Measurements from ENCODE around the gene ANTXR2.

The ANTXR2 gene

DNA sequence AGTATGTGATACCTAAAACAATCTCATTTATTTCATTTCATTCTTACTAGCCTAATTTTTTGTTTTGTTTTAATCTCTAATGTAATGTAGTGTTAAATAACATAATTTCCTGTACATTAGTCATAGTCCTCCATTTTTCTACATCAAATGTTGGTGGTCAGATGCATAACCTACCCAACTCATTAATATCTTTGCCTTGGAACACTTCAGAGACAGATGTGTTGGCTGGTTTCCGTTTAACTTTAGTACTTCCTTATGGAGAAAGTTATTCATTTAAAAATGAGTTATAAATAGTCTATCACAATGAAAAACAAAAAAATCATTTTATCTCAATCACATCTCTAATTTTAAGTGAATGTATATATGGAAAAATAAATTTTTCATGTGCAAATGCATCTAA is 190.2 kb downstream of the ANTXR2 start:
- H3K4me3 ChIP-seq (ENCODE audit: low read depth, low read length) = no peak overlapping the region
- TF ChIP-seq, protein P1, sequence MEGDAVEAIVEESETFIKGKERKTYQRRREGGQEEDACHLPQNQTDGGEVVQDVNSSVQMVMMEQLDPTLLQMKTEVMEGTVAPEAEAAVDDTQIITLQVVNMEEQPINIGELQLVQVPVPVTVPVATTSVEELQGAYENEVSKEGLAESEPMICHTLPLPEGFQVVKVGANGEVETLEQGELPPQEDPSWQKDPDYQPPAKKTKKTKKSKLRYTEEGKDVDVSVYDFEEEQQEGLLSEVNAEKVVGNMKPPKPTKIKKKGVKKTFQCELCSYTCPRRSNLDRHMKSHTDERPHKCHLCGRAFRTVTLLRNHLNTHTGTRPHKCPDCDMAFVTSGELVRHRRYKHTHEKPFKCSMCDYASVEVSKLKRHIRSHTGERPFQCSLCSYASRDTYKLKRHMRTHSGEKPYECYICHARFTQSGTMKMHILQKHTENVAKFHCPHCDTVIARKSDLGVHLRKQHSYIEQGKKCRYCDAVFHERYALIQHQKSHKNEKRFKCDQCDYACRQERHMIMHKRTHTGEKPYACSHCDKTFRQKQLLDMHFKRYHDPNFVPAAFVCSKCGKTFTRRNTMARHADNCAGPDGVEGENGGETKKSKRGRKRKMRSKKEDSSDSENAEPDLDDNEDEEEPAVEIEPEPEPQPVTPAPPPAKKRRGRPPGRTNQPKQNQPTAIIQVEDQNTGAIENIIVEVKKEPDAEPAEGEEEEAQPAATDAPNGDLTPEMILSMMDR (IDR thresholded peaks at IDR 0.05; ENCODE audit: low read depth, low read length) = no peak
- in situ Hi-C loops (cut with HindIII; ENCODE audit: low sequenced_read_pairs) = no loop called here
- no peak for DNase-seq (ENCODE audit: low read depth, low spot score)

DNA sequence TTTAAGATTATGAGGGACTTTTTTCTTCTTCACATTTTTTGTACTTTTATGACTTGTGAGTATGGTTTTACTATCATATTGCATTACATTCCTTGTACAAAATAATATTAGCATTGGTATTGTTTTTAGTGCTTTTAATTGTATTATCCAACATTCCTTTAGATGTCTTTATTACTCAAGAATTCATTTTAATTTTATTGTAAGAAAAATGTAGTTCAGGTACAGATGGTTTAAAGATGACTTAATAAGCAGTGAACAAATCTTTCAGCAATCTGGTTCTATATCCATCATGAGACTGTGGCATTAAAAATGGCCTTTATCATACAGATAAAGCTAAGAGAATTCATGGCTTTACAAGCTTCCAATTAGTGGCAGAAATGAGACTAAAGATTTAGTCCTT is 191.6 kb downstream of the ANTXR2 start:
- TF ChIP-seq, protein P1 (IDR thresholded peaks at IDR 0.05; ENCODE audit: low read depth, low read length) = no peak
- in situ Hi-C loops (cut with HindIII; ENCODE audit: low sequenced_read_pairs) = no loop called here
- DNase-seq (ENCODE audit: low read depth, low spot score) = no peak
- no peak overlapping the region for H3K4me3 ChIP-seq (ENCODE audit: low read depth, low read length)

DNA sequence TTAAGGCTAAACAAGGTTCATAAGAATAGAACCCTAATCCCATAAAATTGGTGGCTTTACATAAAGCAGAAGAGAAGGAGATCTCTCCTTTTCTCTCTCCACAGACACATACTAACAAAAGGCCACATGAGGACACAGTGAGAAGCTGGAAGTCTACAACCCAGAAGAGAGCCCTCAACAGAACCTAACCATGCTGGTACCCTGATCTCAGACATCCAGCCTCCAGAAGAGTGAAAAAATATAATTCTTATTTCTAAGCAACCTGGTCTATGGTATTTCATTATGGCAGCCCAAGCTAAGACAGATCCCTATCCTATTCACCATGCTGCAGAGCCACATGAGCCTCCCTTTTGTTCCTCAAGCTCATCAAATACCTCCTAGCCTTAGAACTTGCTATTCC is 195.5 kb downstream of the ANTXR2 start:
- in situ Hi-C loops (cut with HindIII; ENCODE audit: low sequenced_read_pairs) = no loop called here
- H3K4me3 ChIP-seq (ENCODE audit: low read depth, low read length) = no peak overlapping the region
- TF ChIP-seq, protein P1 (IDR thresholded peaks at IDR 0.05; ENCODE audit: low read depth, low read length) = no peak
- DNase-seq (ENCODE audit: low read depth, low spot score) = no peak

DNA sequence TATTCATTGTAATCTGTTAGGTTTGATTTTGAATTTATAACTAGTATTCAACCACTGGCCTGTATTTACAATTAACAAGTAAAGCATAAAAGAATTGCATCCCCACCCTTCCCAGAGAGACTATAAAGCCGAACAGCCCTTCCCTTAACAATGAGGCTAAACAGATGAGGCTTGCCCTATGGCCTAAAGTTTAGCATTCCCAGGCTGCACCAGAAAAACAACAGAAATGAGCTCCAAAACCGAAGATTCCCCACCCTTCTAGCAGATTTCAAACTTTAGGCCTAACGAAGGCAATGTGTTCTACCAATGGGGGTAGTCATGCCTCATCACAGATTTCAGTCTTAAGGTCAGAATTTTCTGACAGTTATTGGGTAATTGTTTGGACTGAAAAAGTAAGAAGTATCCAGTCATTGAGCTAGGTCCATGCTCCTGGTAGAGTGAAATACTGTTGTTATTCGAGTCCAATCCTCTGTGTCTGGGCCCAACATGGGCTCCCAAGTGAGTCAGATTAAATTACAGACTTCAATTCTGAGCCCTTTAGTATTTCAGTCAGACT is 197.6 kb downstream of the ANTXR2 start:
- TF ChIP-seq, protein P1 (IDR thresholded peaks at IDR 0.05; ENCODE audit: low read depth, low read length) = no peak
- DNase-seq (ENCODE audit: low read depth, low spot score) = no peak
- in situ Hi-C loops (cut with HindIII; ENCODE audit: low sequenced_read_pairs) = no loop called here
- H3K4me3 ChIP-seq (ENCODE audit: low read depth, low read length) = no peak overlapping the region

DNA sequence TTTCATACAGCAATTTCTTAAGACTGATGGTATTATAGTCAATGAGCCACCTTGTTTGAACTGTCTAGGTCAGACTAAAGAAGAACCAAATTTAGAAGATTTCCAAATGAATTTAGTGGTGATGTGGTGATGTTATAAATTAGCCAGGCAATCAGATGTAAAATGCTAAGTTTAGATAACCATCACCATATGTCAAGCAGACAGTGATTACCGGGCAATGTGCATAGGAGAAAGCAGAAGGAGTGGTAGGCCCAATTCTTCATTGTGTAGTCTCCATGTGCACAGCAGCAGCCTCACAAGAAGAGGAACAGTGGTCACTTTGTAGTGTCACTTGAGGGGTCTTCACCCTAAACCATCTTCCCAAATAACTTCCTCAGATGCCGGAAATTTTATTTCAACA is 198.8 kb downstream of the ANTXR2 start:
- no peak overlapping the region for H3K4me3 ChIP-seq (ENCODE audit: low read depth, low read length)
- TF ChIP-seq, protein P1 (IDR thresholded peaks at IDR 0.05; ENCODE audit: low read depth, low read length) = no peak
- no peak for DNase-seq (ENCODE audit: low read depth, low spot score)
- in situ Hi-C loops (cut with HindIII; ENCODE audit: low sequenced_read_pairs) = no loop called here

DNA sequence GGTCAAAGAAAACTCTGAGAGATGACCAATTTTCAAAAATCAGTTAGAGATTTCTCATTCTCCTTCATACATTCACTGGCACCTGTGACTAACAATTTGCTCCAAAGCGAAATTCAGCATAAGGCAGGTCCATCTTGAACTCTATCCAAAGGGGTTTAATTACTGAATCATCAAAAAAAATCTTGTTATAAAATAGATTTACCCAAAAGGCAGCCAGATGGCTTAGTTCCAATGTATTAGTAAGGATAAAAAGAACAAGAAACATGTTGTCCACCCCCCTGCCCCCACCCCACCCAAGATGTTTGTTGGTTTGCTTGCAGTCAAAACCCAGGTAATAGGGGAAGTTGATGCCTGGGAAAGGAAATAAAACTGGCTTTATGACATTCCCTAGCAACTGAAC is 200.3 kb downstream of the ANTXR2 start:
- DNase-seq (ENCODE audit: low read depth, low spot score) = no peak

More for the DNA sequence above, 200.3 kb downstream of the ANTXR2 start:
- no peak overlapping the region for H3K4me3 ChIP-seq (ENCODE audit: low read depth, low read length)
- in situ Hi-C loops (cut with HindIII; ENCODE audit: low sequenced_read_pairs) = no loop called here
- TF ChIP-seq, protein P1 (IDR thresholded peaks at IDR 0.05; ENCODE audit: low read depth, low read length) = no peak

All from astrocyte of the spinal cord (primary cell).